CD4-positive, alpha-beta T cell treated with Interleukin-6 at 100 ng/mL for 8 hours (primary cell): Measurements from ENCODE around the gene WDR33.

Source experiments
- DNase-seq: peaks from one replicate; pipeline ENCODE4 v3.0.0-alpha.2; 2020; ENCODE audit warnings: mixed read lengths, low spot score

Gene WDR33

DNA sequence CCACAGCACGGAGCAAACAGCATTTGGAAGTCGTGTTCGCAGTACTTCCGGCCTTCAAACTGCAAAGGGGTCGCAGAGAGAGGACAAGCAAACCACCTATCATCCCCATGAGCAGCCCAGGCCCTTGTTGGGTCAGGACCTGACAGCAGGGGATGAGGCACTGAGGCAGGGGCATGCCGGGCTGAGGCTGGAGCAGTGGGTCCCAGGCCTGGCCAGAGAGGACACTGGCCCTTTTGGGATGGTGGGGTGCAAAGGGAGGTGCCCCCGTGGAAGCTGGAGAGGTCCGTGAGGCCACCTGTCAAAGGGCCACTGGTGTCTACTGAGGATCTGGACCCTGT is 156.2 kb downstream of the WDR33 start:
- no peak for DNase-seq

DNA sequence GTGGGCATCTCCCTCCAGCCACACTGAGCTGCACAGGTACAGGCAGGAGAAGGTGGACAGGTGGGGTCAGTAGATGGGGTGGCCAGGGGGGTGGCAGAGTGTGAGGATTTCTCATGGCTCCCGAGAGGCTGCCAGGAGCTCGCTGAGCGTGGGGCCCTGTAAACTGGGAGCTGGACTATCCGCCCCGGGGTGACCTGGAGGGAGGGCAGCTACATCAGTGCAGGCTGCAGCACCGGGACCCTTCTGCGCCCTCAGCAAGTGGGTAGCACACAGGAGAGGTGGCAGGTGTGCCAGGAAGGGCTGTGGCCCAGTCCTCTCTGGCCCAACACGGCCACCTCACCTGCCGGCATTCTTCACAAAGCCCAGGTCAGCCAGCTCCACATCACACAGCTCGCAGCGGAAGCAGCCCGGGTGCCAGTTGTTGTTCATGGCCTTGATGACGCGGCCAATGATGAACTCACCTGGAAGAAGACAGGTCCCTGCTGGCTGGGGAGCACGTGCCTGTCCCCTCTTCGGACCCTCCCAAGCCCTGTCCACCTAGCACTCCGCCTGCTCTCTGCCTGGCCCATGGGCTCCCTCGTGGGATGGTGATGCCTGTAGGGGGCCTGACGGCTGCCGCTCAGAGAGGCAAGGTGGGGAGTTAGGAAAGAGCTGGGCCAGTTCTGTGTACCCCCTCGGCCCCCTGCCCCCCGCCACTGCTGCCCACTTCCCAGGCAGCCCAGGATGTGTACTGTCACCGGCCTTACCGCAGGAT is 156.7 kb downstream of the WDR33 start:
- no peak for DNase-seq

DNA sequence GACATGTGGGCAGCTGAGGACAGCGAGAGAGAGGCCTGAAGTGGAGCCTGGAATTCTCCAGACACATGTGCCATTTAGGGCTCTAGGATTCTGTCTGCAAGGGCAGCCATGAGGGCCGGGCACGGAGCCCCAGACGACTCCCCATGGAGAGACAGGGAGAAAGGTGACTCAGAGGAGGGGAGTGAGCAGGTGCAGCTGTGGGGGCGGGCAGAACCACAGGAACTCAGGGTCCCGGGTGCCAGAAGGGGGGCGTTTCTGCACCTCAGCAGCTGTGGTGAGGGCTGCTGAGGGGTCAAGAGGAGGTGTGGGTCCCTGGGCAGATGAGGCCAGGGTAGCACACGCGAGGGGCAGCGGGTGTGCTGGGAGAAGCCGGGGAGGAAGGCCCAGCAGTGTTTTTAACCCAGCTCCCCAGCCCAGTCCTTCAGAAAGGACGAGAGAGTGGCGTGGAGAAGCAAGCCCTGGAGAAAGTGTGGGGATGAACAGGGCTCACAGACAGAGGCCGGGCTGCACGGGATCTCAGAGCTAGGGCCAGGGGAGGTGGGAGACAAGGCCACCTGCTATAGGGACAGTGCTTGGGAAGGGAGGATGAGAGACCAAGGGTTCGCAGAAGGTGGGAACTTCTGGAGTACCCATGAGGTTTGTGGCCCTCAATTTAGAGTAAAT is 157.4 kb downstream of the WDR33 start:
- no peak for DNase-seq

DNA sequence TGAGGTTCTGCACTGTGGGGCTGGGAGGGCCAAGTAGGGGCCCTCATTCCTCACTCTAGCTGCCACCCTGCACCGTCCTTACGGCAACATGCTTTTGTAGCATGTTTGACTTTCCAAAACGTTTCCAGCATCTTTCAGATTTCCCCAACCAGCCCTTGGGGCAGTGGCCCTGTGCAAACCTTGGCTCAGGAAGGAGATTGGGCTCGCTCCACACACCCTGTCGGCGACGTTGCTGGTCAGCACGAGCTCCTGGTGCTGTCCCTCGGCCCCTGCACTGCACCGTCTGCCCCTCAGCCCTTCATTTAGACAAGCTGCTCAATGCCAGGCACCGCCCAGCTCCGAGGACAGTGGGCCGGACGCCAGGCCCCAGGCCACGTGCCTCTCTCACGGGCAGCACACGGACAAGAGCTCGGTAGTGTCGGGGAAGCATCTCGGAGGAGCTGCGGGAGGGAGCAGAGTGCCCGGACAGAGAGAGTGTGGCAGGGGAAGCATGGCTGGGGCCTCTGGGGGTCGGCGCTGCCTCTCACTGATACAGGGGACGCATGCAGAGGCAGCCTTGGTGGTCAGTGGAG is 158.1 kb downstream of the WDR33 start:
- no peak for DNase-seq

DNA sequence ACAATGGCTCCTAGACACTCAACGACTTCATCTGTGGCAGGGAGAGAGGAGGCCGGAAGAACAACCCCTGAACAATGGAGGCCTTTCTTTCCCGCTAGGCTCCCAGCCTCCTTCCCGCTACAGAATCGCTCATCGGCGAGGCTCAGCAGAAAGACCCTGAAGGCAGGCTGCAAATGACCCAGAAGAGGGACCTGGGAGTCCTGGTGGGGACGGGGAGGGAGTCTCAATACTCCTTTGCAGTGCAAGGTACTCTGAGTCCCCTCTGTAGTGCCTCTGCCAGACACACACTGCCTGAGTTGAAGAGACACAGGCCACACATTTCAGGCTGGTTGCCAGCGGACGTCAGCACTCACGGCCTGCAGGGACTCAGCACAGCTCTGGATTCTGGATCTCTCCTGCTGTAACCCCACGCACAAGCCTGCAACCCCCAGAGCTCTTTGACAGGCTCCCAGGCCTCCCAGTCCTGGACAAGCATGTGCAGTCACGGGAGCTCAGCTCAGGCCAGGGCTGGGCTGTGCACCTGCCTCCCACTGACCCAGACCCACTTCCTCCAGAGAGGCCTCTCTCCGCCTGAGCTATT is 158.9 kb downstream of the WDR33 start:
- no peak for DNase-seq

DNA sequence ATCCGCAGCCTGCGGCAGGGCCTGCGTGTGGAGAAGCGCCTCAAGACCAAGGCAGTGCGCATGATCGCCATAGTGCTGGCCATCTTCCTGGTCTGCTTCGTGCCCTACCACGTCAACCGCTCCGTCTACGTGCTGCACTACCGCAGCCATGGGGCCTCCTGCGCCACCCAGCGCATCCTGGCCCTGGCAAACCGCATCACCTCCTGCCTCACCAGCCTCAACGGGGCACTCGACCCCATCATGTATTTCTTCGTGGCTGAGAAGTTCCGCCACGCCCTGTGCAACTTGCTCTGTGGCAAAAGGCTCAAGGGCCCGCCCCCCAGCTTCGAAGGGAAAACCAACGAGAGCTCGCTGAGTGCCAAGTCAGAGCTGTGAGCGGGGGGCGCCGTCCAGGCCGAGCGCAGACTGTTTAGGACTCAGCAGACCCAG is 159.6 kb downstream of the WDR33 start:
- no peak for DNase-seq
